IMR-90 (cell line): Measurements from ENCODE around the gene CA7. TPM values are rescaled to one million over a fixed set of nuclear protein-coding genes. Genes with fewer than 3 reads are reported as not detected.

Experiments used
- ATAC-seq: fragments of 200-7000 bp; cut with Tn5 transposase; 2 replicates; pipeline ENCODE4 v1.9.1; 2020; ENCODE audit warnings: low read depth, mild to moderate bottlenecking, moderate library complexity
- BruUV-seq: library from RNA; stranded (reverse); fragments of 400-500 nt; replicated peaks from 2 replicates; lab custom pipeline; 2021; lab: Mats Ljungman, UMichigan
- CTCF ChIA-PET: fragments of 300-600 bp; formaldehyde crosslinking; extraction: SDS; loops from one replicate; lab custom pipeline; 2021; ENCODE audit warnings: antibody characterized with exemption; lab: Yijun Ruan, JAX
- POLR2A ChIA-PET: fragments of 300-600 bp; sonication (Branson Sonifier 250); formaldehyde crosslinking; loops from one replicate; lab custom pipeline; 2022; ENCODE audit warnings: antibody characterized with exemption; ENCODE audit not compliant: unreplicated experiment; lab: Charles Lee
- DNase-seq: peaks from one replicate; pipeline ENCODE4 v3.0.0; 2013
- H2AFZ ChIP-seq: replicated peaks from 2 replicates; pipeline ENCODE3; 2013; ENCODE audit warnings: low read length, mild to moderate bottlenecking; ENCODE audit not compliant: poor library complexity
- H2AK5ac ChIP-seq: 2 replicates; pipeline ENCODE4 v1.6.1; 2013; ENCODE audit warnings: low read depth, low read length, inconsistent platforms
- H2AK9ac ChIP-seq: replicated peaks from 2 replicates; pipeline ENCODE3; 2013; ENCODE audit warnings: mild to moderate bottlenecking, low read depth, low read length, moderate library complexity; ENCODE audit not compliant: poor library complexity
- H2BK120ac ChIP-seq: 2 replicates; pipeline ENCODE4 v1.6.1; 2013; ENCODE audit warnings: low read depth, low read length, inconsistent platforms
- H2BK15ac ChIP-seq: 3 replicates; pipeline ENCODE4 v1.6.1; 2013; ENCODE audit warnings: low read depth, low read length, inconsistent platforms
- H2BK20ac ChIP-seq: 2 replicates; pipeline ENCODE4 v1.6.1; 2013; ENCODE audit warnings: low read depth, mild to moderate bottlenecking, inconsistent platforms, low read length, moderate library complexity
- H2BK5ac ChIP-seq: 2 replicates; pipeline ENCODE4 v1.6.1; 2013; ENCODE audit warnings: mild to moderate bottlenecking, low read depth, low read length, inconsistent platforms; ENCODE audit not compliant: poor library complexity, severe bottlenecking
- H3K14ac ChIP-seq: replicated peaks from 2 replicates; pipeline ENCODE4 v1.6.1; 2013; ENCODE audit warnings: low read depth, low read length, inconsistent platforms
- H3K18ac ChIP-seq: 2 replicates; pipeline ENCODE4 v1.6.1; 2013; ENCODE audit warnings: low read depth, low read length, control low read depth
- H3K23ac ChIP-seq: 2 replicates; pipeline ENCODE4 v1.6.1; 2013; ENCODE audit warnings: low read depth, low read length, inconsistent platforms
- H3K27ac ChIP-seq: 2 replicates; pipeline ENCODE4 v1.5.1; 2013; ENCODE audit warnings: mild to moderate bottlenecking, control low read depth, low read length; ENCODE audit not compliant: insufficient read depth
- H3K27me3 ChIP-seq: 2 replicates; pipeline ENCODE4 v1.6.1; 2013; ENCODE audit warnings: low read length; ENCODE audit not compliant: control insufficient read depth, insufficient read depth
- H3K36me3 ChIP-seq: 2 replicates; pipeline ENCODE4 v1.6.1; 2013; ENCODE audit warnings: low read length, mixed read lengths; ENCODE audit not compliant: control insufficient read depth, insufficient read depth
- H3K4ac ChIP-seq: 2 replicates; pipeline ENCODE4 v1.6.1; 2013; ENCODE audit warnings: low read depth, low read length, inconsistent platforms
- H3K4me1 ChIP-seq: 2 replicates; pipeline ENCODE4 v1.6.1; 2013; ENCODE audit warnings: low read length, mixed read lengths; ENCODE audit not compliant: control insufficient read depth, insufficient read depth
- H3K4me2 ChIP-seq: 2 replicates; pipeline ENCODE4 v1.6.1; 2013; ENCODE audit warnings: low read depth, mild to moderate bottlenecking, control low read depth, low read length, moderate library complexity
- H3K4me3 ChIP-seq: 2 replicates; pipeline ENCODE4 v1.5.1; 2013; ENCODE audit warnings: low read depth, mild to moderate bottlenecking, control low read depth, low read length, moderate library complexity; ENCODE audit not compliant: insufficient read depth
- H3K56ac ChIP-seq: 2 replicates; pipeline ENCODE4 v1.6.1; 2013; ENCODE audit warnings: low read length, inconsistent platforms; ENCODE audit not compliant: insufficient read depth; ENCODE audit errors: extremely low read depth
- H3K79me1 ChIP-seq, 2 experiments: 2 replicates each; pipeline ENCODE4 v1.6.1; 2013; ENCODE audit warnings: low read length in 2 of 2, inconsistent platforms in 1 of 2, low read depth in 1 of 2
- H3K9ac ChIP-seq: 2 replicates; pipeline ENCODE4 v1.6.1; 2013; ENCODE audit warnings: low read depth, low read length, control low read depth
- H3K9me1 ChIP-seq: 2 replicates; pipeline ENCODE4 v1.6.1; 2013; ENCODE audit warnings: low read length, inconsistent platforms; ENCODE audit not compliant: insufficient read depth
- H3K9me3 ChIP-seq: 2 replicates; pipeline ENCODE4 v1.6.1; 2013; ENCODE audit warnings: low read length; ENCODE audit not compliant: control insufficient read depth, insufficient read depth
- H4K20me1 ChIP-seq: 2 replicates; pipeline ENCODE4 v1.6.1; 2013; ENCODE audit warnings: low read length, inconsistent platforms; ENCODE audit not compliant: insufficient read depth
- H4K5ac ChIP-seq: 2 replicates; pipeline ENCODE4 v1.6.1; 2013; ENCODE audit warnings: mild to moderate bottlenecking, low read depth, low read length, control low read depth
- H4K8ac ChIP-seq, 2 experiments: 2 replicates each; pipeline ENCODE4 v1.6.1; 2013; ENCODE audit warnings: low read depth in 2 of 2, low read length in 2 of 2, control low read depth in 1 of 2, inconsistent platforms in 1 of 2
- H4K91ac ChIP-seq: 2 replicates; pipeline ENCODE4 v1.6.1; 2013; ENCODE audit warnings: low read depth, low read length, inconsistent platforms; ENCODE audit not compliant: insufficient read depth
- BHLHE40 ChIP-seq: fragments of 150-350 bp; IDR thresholded peaks from 2 replicates; pipeline ENCODE4 v1.6.1; 2016; ENCODE audit warnings: mild to moderate bottlenecking, low read depth, low read length
- CEBPB ChIP-seq: IDR thresholded peaks from 2 replicates; pipeline ENCODE4 v1.6.1; 2012; ENCODE audit warnings: low read depth, low read length, improper control_type of control experiment
- CTCF ChIP-seq: conservative IDR thresholded peaks from 2 replicates; pipeline ENCODE4 v1.5.1; 2012; ENCODE audit warnings: mild to moderate bottlenecking, low read depth, low read length, improper control_type of control experiment
- FOS ChIP-seq: fragments of 150-350 bp; IDR thresholded peaks from 2 replicates; pipeline ENCODE4 v1.6.1; 2016; ENCODE audit warnings: low read depth, low read length
- MAFK ChIP-seq: IDR thresholded peaks from 2 replicates; pipeline ENCODE4 v1.6.1; 2012; ENCODE audit warnings: low read depth, low read length, improper control_type of control experiment
- MAZ ChIP-seq: IDR thresholded peaks from 2 replicates; pipeline ENCODE4 v1.6.1; 2012; ENCODE audit warnings: low read depth, mild to moderate bottlenecking, low read length, improper control_type of control experiment, moderate library complexity, borderline replicate concordance
- NFE2L2 ChIP-seq: fragments of 150-350 bp; IDR thresholded peaks from 2 replicates; pipeline ENCODE4 v1.6.1; 2016; ENCODE audit warnings: low read depth, mild to moderate bottlenecking, low read length
- POLR2A ChIP-seq: IDR thresholded peaks from 2 replicates; pipeline ENCODE4 v1.6.1; 2012; ENCODE audit warnings: mild to moderate bottlenecking, low read depth, low read length
- RCOR1 ChIP-seq: IDR thresholded peaks from 2 replicates; pipeline ENCODE4 v1.6.1; 2012; ENCODE audit warnings: mild to moderate bottlenecking, low read length, improper control_type of control experiment; ENCODE audit not compliant: insufficient replicate concordance
- WGBS, 2 experiments: methylation state at CpG; one replicate each; pipeline versions ENCODE4 v1.1.5 to v1.1.7; 2013; ENCODE audit warnings: missing lambda C conversion rate in 2 of 2; ENCODE audit not compliant: insufficient read length in 1 of 2; ENCODE audit errors: extremely low coverage in 2 of 2; 5-methylcytosine and 5-hydroxymethylcytosine counted together
- dilution Hi-C: fragments of 300-500 bp; cut with HindIII; formaldehyde crosslinking; loops from one replicate; pipeline ENCODE4 v1.14.3; 2018; ENCODE audit warnings: low sequenced_read_pairs; ENCODE audit not compliant: unreplicated experiment
- in situ Hi-C: fragments of 300-500 bp; cut with MboI; formaldehyde crosslinking; loops from 3 replicates; pipeline ENCODE4 v1.14.3; 2019; ENCODE audit warnings: low sequenced_read_pairs, inconsistent platforms, mixed read lengths
- intact Hi-C: fragments of 100-400 bp; cut with micrococcal nuclease; formaldehyde crosslinking; loops from 2 replicates; pipeline ENCODE4 v1.10.0; 2022
- polyA plus RNA-seq, 3 experiments: library from polyadenylated mRNA; depleted of rRNA; stranded (reverse); fragments of >200 nt; gene quantifications; 2 replicates each; pipeline ENCODE4 v1.2.3, GENCODE V29; 2012; ENCODE audit warnings: low replicate concordance in 1 of 3
- total RNA-seq: library from RNA; depleted of rRNA; stranded (reverse); fragments of >200 nt; gene quantifications from 2 replicates; pipeline ENCODE4 v1.2.3, GENCODE V29; 2012
- TF ChIP-seq, protein P1 (sequence below): fragments of 150-350 bp; IDR thresholded peaks from 2 replicates; pipeline ENCODE4 v1.6.1; 2016; ENCODE audit warnings: low read depth, mild to moderate bottlenecking, low read length, moderate library complexity, borderline replicate concordance

The CA7 gene
- total and polyA plus RNA-seq, 2 of the 4 experiments (the other 2 are of a cell fraction) = not detected

GRCh38 chr16:66849021-66849420 is 4.8 kb downstream of the CA7 start:
- Histone ChIP-seq H4K91ac (no peak overlapping the region), H3K4me2 (no peak overlapping the region), H3K18ac (no peak overlapping the region), H2BK15ac (no peak overlapping the region), H3K4me3 (no peak overlapping the region), H3K23ac (no peak overlapping the region), H3K9ac (no peak overlapping the region), H4K8ac (no peak overlapping the region), H2BK120ac (no peak overlapping the region), H2BK5ac (no peak overlapping the region), H3K79me1 (no peaks in the 10 kb centered on the region), H3K4me1 (no peaks in the 10 kb centered on the region; the same call in 1 of the 2 replicates), H3K27ac (no peak overlapping the region), H3K14ac (no peak overlapping the region), H3K27me3 (peaks cover 73% of the 10 kb centered on the region), H4K20me1 (no peaks in the 10 kb centered on the region), H3K56ac (no peak overlapping the region), H3K36me3 (no peaks in the 10 kb centered on the region), H2AK9ac (no peak overlapping the region), H2AK5ac (no peak overlapping the region), H2BK20ac (no peak overlapping the region), H4K5ac (no peak overlapping the region), H2AFZ (no peak overlapping the region), H3K9me1 (no peaks in the 10 kb centered on the region), H3K4ac (no peak overlapping the region), H3K9me3 (no peaks in the 10 kb centered on the region)
- WGBS, 2 experiments = no CpG with 5 or more reads among the region's 2 CpGs
- POLR2A ChIA-PET = interaction anchor here (0.6 kb wide), 1 partner anchor 854 kb away, joined by 14 read pairs; no protein-coding TSS in a partner anchor
- in situ Hi-C loops = no loop called here
- ATAC-seq (no peak), DNase-seq (no peak)
- intact Hi-C loops = no loop called here
- no TSS peak for BruUV-seq
- CTCF ChIA-PET = interaction anchor here (1.0 to 1.4 kb wide), 2 partner anchors 12 to 18 kb away, joined by 3 to 5 read pairs; partner anchors contain the start of gene NAE1
- dilution Hi-C loops = no loop called here
- no peak for TF ChIP-seq RCOR1
- no peak for TF ChIP-seq MAFK
- TF ChIP-seq FOS = no peak
- TF ChIP-seq, protein P1, sequence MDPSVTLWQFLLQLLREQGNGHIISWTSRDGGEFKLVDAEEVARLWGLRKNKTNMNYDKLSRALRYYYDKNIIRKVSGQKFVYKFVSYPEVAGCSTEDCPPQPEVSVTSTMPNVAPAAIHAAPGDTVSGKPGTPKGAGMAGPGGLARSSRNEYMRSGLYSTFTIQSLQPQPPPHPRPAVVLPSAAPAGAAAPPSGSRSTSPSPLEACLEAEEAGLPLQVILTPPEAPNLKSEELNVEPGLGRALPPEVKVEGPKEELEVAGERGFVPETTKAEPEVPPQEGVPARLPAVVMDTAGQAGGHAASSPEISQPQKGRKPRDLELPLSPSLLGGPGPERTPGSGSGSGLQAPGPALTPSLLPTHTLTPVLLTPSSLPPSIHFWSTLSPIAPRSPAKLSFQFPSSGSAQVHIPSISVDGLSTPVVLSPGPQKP = no peak
- TF ChIP-seq MAZ = no peak
- no peak for TF ChIP-seq CEBPB
- no peak for TF ChIP-seq POLR2A
- no peak for TF ChIP-seq NFE2L2
- no peak for TF ChIP-seq BHLHE40
- TF ChIP-seq CTCF = no peak
